ENCODE measurements around the gene OR52A1. TPM values are rescaled to one million over a fixed set of nuclear protein-coding genes. Genes with fewer than 3 reads are reported as not detected.

The OR52A1 gene
- total RNA-seq, 4 donors from 2014 or later = not detected

- H3K4me3 ChIP-seq (ENCODE audit: low read depth, poor library complexity, severe bottlenecking) = no peak overlapping the region
- 49 to 65% methylated on average over 3 of the region's 3 CpGs for WGBS, 2 donors
- TF ChIP-seq POLR2A (IDR thresholded peaks at IDR 0.05) = no peak
- no peak for TF ChIP-seq CTCF (IDR thresholded peaks at IDR 0.05)
- intact Hi-C loops (cut with DNase I; ENCODE audit: low total_unique reads) = no loop called here
- no peak for DNase-seq (ENCODE audit: low spot score in 2 of 2)
Measured at GRCh38 chr11:5196731-5197130, 42.2 kb upstream of the OR52A1 start.

DNA sequence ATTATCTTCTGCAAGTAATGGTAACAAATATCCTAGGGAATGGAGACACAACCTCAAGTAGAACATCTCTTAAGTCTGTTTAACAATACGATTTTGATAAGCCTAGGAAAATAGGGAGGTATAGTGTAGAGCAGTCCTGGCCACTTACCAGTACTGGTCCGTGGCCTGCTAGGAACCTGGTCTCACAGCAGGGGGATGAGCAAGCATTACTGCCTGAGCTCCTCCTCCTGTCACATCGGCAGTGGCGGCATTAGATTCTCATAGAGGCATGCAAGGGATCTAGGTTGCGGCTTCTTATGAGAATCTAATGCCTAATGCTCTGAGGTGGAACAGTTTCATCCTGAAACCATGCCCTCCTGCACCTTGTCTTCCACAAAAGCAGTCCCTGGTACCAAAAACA, 41.5 kb upstream of the OR52A1 start:
- no peak for DNase-seq (ENCODE audit: low spot score in 2 of 2)
- H3K4me3 ChIP-seq (ENCODE audit: low read depth, poor library complexity, severe bottlenecking) = no peak overlapping the region
- WGBS, 2 donors = 76 to 80% methylated on average over 5 of the region's 5 CpGs
- no peak for TF ChIP-seq CTCF (IDR thresholded peaks at IDR 0.05)
- intact Hi-C loops (cut with DNase I; ENCODE audit: low total_unique reads) = no loop called here

DNA sequence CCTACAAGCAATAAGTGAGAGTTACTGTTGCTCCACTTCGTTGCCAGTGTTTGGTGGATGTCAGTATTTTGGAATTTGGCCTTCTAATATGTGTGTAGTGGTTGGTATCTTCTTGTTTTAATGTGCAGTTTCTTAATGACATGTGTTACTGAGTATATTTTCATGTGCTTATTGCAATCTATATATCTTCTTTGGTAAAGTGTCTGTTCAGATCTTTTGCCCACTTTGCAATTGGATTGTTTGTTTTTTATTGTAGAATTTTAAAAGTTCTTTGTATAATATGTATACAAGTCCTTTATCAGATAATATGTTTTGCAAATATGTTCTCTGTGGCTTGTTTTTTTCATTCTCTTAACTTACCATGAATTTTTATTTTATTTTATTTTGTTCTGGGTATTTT, 38.2 kb upstream of the OR52A1 start:
- H3K4me3 ChIP-seq (ENCODE audit: low read depth, poor library complexity, severe bottlenecking) = no peak overlapping the region
- TF ChIP-seq CTCF (IDR thresholded peaks at IDR 0.05) (no peak), POLR2A (IDR thresholded peaks at IDR 0.05) (no peak)
- 0 to 21% methylated on average over 1 of the region's 1 CpG for WGBS, 2 donors
- intact Hi-C loops (cut with DNase I; ENCODE audit: low total_unique reads) = no loop called here
- no peak for DNase-seq (ENCODE audit: low spot score in 2 of 2)

GRCh38 chr11:5188201-5188600, 33.6 kb upstream of the OR52A1 start:
- intact Hi-C loops (cut with DNase I; ENCODE audit: low total_unique reads) = no loop called here
- WGBS, 2 donors = 67 to 89% methylated on average over 2 of the region's 2 CpGs
- TF ChIP-seq POLR2A (IDR thresholded peaks at IDR 0.05) = no peak
- no peak for TF ChIP-seq CTCF (IDR thresholded peaks at IDR 0.05)
- no peak overlapping the region for H3K4me3 ChIP-seq (ENCODE audit: low read depth, poor library complexity, severe bottlenecking)
- DNase-seq (ENCODE audit: low spot score in 2 of 2) = no peak

GRCh38 chr11:5178046-5178837, 23.7 kb upstream of the OR52A1 start:
- TF ChIP-seq CTCF (IDR thresholded peaks at IDR 0.05) = no peak
- no peak for TF ChIP-seq POLR2A (IDR thresholded peaks at IDR 0.05)
- intact Hi-C loops (cut with DNase I; ENCODE audit: low total_unique reads) = no loop called here
- no peak for DNase-seq (ENCODE audit: low spot score in 2 of 2)
- no peak overlapping the region for H3K4me3 ChIP-seq (ENCODE audit: low read depth, poor library complexity, severe bottlenecking)
- WGBS, 2 donors = 77 to 78% methylated on average over 10 of the region's 10 CpGs

GRCh38 chr11:5174934-5175333, 20.4 kb upstream of the OR52A1 start:
- TF ChIP-seq POLR2A (IDR thresholded peaks at IDR 0.05) (no peak), CTCF (IDR thresholded peaks at IDR 0.05) (no peak)
- no peak for DNase-seq (ENCODE audit: low spot score in 2 of 2)
- no peak overlapping the region for H3K4me3 ChIP-seq (ENCODE audit: low read depth, poor library complexity, severe bottlenecking)
- intact Hi-C loops (cut with DNase I; ENCODE audit: low total_unique reads) = no loop called here
- 91 to 93% methylated on average over 7 of the region's 7 CpGs for WGBS, 2 donors
